NK-92 (cell line): Measurements from ENCODE around the gene RAB40C.

Experiments used
- DNase-seq: peaks from one replicate; lab custom pipeline; 2025; ENCODE audit not compliant: unreplicated experiment; lab: John Stamatoyannopoulos, UW

Gene RAB40C

GRCh38 chr16:666572-666971 is 76.7 kb downstream of the RAB40C start:
- no peak for DNase-seq

- DNase-seq, result no peak
Observed at GRCh38 chr16:667113-667779, 77.4 kb downstream of the RAB40C start.

GRCh38 chr16:667780-668518 is 78.1 kb downstream of the RAB40C start, which contains the start of gene RHOT2:
Gene RHOT2, plus strand, starts transcription at chr16:668132. Its CDS starts 68 bp downstream, at chr16:668200.
- DNase-seq, result no peak

DNA sequence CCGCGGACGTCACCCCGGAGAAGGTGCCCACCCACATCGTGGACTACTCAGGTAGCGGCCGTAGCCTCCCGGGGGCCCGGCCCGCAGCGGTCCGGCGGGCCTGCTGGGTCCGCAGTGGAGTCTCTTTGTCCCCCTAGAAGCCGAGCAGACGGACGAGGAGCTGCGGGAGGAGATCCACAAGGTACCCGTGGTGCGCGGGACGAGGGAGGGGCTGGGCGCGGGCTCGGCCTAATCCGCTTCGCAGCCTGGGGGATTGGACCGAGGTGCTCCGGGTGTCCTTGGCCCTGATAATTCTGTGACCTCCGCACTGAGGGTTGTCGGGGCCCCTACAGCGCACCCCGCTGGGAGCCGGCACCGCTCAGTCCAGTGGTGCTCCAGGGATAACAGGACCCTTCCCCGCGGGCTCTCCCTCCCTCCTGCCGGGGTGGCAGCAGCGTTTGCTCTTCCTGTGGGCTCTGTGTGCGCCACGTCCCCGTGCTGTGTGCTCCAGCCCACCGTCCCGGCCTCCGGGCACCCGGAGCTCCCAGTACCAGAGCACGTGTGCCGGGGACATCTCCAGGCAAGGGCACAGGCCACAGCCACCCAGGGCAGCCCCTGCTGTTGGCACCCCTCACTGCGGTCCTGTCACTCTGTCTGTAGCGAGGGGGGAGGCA is 78.8 kb downstream of the RAB40C start:
- no peak for DNase-seq

DNA sequence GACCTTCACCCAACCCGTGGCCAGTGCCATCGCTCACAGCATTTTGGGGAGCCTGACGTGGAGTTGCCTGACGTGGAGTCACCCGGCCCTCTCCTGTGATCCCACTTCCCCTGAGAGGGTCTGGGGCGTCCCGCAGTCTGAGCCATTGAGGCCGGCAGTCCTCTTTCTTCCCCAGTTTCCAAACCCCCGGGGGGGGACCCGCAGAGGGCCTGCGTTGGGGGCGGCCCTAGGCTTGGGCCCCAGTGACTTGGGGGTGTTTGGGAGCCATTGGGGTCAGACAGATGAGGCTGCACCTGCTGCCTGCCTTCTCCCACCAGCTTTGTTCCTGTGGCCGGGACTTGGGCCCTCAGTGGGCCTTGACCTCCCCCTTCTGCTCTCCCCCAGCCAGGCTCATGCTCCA is 79.8 kb downstream of the RAB40C start:
- no peak for DNase-seq

DNA sequence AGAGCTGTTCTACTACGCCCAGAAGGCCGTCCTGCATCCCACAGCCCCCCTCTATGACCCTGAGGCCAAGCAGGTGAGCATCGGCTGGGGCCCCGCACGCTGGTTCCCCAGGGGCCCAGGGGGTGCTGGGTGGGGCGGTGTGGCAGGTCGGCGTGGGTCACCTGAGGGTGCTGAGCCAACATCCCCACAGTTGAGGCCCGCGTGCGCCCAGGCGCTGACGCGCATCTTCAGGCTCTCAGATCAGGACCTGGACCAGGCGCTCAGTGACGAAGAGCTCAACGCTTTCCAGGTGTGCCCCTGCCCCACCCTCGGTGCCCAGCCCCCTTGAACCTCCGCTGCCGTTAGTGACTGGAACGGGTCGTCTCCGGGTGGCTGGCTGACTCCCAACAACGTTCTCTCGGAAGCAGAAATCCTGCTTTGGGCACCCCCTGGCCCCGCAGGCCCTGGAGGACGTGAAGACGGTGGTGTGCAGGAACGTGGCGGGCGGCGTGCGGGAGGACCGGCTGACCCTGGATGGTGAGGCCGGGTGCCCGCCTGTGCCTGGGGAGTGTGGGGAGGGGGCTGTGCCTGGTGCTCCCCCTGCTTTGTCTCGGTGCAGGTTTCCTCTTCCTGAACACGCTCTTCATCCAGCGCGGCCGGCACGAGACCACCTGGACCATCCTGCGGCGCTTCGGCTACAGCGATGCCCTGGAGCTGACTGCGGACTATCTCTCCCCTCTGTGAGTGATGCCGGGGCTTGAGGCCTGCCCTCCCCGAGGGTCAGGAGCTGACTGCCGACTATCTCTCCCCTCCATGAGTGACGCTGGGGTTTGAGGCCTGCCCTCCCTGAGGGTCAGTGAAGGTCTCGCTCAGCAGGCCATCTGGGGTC is 80.9 kb downstream of the RAB40C start:
- DNase-seq, result no peak

GRCh38 chr16:671353-672131 is 81.7 kb downstream of the RAB40C start:
- DNase-seq, result no peak

GRCh38 chr16:672371-672770 is 82.5 kb downstream of the RAB40C start:
- no peak for DNase-seq

DNA sequence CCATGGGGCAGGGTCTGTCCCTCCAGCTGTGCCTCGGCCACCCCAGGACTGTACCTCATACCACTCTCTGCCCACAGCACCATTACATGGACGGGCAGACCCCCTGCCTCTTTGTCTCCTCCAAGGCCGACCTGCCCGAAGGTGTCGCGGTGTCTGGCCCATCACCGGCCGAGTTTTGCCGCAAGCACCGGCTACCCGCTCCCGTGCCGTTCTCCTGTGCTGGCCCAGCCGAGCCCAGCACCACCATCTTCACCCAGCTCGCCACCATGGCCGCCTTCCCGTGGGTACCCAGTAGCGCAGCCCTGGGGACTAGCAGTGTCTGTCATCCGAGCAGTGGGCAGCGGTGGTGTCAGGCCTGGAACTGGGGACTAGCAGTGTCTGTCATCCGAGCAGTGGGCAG is 83.0 kb downstream of the RAB40C start:
- no peak for DNase-seq

GRCh38 chr16:673399-673991 is 83.6 kb downstream of the RAB40C start:
- no peak for DNase-seq

DNA sequence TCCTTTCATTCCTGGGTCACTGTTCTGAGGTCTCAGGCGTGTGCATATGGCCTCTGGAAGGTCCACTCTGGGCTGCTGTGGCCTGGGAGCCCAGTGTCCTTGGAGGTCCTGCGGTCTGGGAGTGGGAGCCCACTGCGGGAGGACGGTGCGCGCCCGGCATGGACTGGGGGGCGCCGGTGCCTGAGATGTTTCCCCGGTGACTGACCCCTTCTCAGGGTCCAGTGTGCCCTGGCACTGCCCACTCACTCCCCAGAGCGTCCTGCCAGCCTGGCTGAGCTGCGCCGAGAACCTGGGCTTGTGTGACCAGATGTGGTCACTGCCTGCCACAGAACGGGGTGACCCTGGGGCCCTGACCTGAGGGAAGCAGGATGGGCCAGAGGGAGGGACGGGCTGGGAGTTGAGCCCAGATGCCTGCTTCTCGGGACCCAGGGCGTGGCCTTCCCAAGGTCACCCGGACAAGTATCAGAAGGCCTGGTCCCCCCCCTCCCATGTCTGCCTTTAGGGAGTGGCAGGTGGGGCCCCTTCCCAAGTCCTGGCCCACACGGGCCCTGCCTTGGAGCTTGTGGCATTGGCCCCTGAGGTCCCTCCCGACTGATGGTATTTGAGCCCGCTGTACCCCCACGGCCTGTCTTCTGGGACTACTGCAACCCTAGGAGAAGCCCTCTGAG is 84.5 kb downstream of the RAB40C start:
- DNase-seq, result no peak

- DNase-seq, result no peak
Observed at GRCh38 chr16:674968-675883, 85.4 kb downstream of the RAB40C start, which contains the start of gene RHBDL1. Gene RHBDL1, plus strand, starts transcription at chr16:675671. Its CDS starts 120 bp downstream, at chr16:675791.

GRCh38 chr16:675884-676564 is 86.2 kb downstream of the RAB40C start:
- no peak for DNase-seq

GRCh38 chr16:676565-676902 is 86.7 kb downstream of the RAB40C start:
- DNase-seq, result no peak

GRCh38 chr16:676913-677312 is 87.0 kb downstream of the RAB40C start:
- DNase-seq, result no peak

DNA sequence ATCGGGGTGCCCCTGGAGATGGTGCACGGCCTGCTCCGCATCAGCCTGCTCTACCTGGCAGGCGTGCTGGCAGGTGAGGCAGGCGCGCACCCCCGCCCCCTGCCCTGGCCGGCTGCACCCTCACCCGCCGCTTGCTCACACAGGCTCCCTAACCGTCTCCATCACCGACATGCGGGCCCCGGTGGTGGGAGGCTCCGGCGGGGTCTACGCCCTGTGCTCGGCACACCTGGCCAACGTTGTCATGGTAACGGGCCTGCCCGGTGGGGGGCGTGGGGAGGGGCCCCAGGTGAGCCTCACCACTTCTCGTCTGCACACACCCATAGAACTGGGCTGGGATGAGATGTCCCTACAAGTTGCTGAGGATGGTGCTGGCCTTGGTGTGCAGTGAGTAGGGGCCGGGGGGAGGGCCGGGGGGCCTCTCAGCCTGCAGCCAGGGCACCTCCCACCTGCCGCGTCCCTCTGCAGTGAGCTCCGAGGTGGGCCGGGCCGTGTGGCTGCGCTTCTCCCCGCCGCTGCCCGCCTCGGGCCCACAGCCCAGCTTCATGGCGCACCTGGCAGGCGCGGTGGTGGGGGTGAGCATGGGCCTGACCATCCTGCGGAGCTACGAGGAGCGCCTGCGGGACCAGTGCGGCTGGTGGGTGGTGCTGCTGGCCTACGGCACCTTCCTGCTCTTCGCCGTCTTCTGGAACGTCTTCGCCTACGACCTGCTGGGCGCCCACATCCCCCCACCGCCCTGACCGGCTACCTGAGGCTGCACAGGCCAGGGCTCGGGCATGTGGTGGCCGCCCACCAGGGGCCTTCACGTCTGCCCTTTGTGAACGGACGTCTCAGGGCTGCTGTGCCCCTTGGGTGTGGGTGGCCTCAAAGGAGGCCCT is 87.7 kb downstream of the RAB40C start:
- DNase-seq, result no peak
